GM12878 (cell line): ENCODE data around the gene DNAJB5. TPM values are rescaled to one million over a fixed set of nuclear protein-coding genes. Genes with fewer than 3 reads are reported as not detected.

ENCODE experiments used
- ATAC-seq: fragments of 200-7000 bp; cut with Tn5 transposase; 3 replicates; pipeline ENCODE4 v1.9.1; 2020; ENCODE audit warnings: mild to moderate bottlenecking, moderate library complexity
- BruUV-seq: library from RNA; stranded (reverse); fragments of 400-500 nt; replicated peaks from 2 replicates; lab custom pipeline; 2021; lab: Mats Ljungman, UMichigan
- CTCF ChIA-PET: fragments of 300-600 bp; sonication (Branson Sonifier 250); formaldehyde crosslinking; extraction: SDS; loops from one replicate; lab custom pipeline; 2021; ENCODE audit warnings: inconsistent platforms; lab: Yijun Ruan, JAX
- POLR2A ChIA-PET: fragments of 350-600 bp; formaldehyde crosslinking; extraction: SDS; loops from one replicate; lab custom pipeline; 2021; ENCODE audit warnings: inconsistent platforms; lab: Charles Lee
- RAD21 ChIA-PET: fragments of 300-600 bp; sonication (Branson Sonifier 250); formaldehyde crosslinking; loops from one replicate; lab custom pipeline; 2023; ENCODE audit warnings: antibody characterized with exemption; ENCODE audit not compliant: unreplicated experiment; lab: Charles Lee
- SMC1A ChIA-PET: fragments of 300-600 bp; sonication (Branson Sonifier 250); formaldehyde crosslinking; loops from one replicate; lab custom pipeline; 2023; ENCODE audit not compliant: unreplicated experiment, uncharacterized antibody; lab: Charles Lee
- DNase-seq: peaks from one replicate; pipeline ENCODE4 v3.0.0-alpha.2; 2011; ENCODE audit warnings: low read depth, low spot score
- FAIRE-seq: peaks from 3 replicates; lab custom pipeline; 2011; peaks lifted over from hg19 to GRCh38; lab: Jason Lieb, UNC
- H2AFZ ChIP-seq: 2 replicates; pipeline ENCODE4 v1.6.0; 2011; ENCODE audit warnings: low read depth, low read length, control low read depth; ENCODE audit not compliant: control insufficient read depth
- H3K27ac ChIP-seq: 2 replicates; pipeline ENCODE4 v1.5.1; 2011; ENCODE audit warnings: control low read depth; ENCODE audit not compliant: control insufficient read depth, insufficient read depth
- H3K27me3 ChIP-seq, 2 experiments: replicated peaks in 1 of 2; 2 replicates each; pipeline versions ENCODE4 v1.6.0 to v1.6.1; 2011; ENCODE audit warnings: low read length in 1 of 2; ENCODE audit not compliant: control insufficient read depth in 2 of 2, insufficient read depth in 2 of 2
- H3K36me3 ChIP-seq, 2 experiments: 2 replicates each; pipeline ENCODE4 v1.5.1; 2011; ENCODE audit warnings: low read length in 1 of 2; ENCODE audit not compliant: control insufficient read depth in 2 of 2, insufficient read depth in 2 of 2
- H3K4me1 ChIP-seq: 2 replicates; pipeline ENCODE4 v1.6.1; 2011; ENCODE audit warnings: mild to moderate bottlenecking, low read length, moderate library complexity, mixed read lengths; ENCODE audit not compliant: control insufficient read depth, insufficient read depth
- H3K4me2 ChIP-seq: 2 replicates; pipeline ENCODE4 v1.6.0; 2011; ENCODE audit warnings: control low read depth; ENCODE audit not compliant: control insufficient read depth, insufficient read depth
- H3K4me3 ChIP-seq: fragments of 200-600 bp; sonication (generic); 2 replicates; pipeline ENCODE4 v1.5.1; 2016
- H3K79me2 ChIP-seq: 2 replicates; pipeline ENCODE4 v1.6.0; 2011; ENCODE audit warnings: low read length; ENCODE audit not compliant: control insufficient read depth, insufficient read depth
- H3K9ac ChIP-seq: 2 replicates; pipeline ENCODE4 v1.8.0; 2011; ENCODE audit warnings: low read length, control low read depth, mixed read lengths; ENCODE audit not compliant: control insufficient read depth, insufficient read depth
- H3K9me3 ChIP-seq: replicated peaks from 3 replicates; pipeline ENCODE4 v1.5.1; 2011; ENCODE audit warnings: mild to moderate bottlenecking, low read length; ENCODE audit not compliant: control insufficient read depth, insufficient read depth
- H4K20me1 ChIP-seq: 2 replicates; pipeline ENCODE4 v1.6.0; 2011; ENCODE audit not compliant: control insufficient read depth, insufficient read depth
- CEBPZ ChIP-seq: fragments of 150-350 bp; IDR thresholded peaks from 2 replicates; pipeline ENCODE4 v1.6.1; 2016; ENCODE audit warnings: low read depth, low read length
- E2F8 ChIP-seq: fragments of 450-650 bp; IDR thresholded peaks from 2 replicates; pipeline ENCODE4 v1.6.1; 2018; ENCODE audit warnings: mild to moderate bottlenecking, low read depth, moderate library complexity; ENCODE audit not compliant: partially characterized antibody
- GABPA ChIP-seq: IDR thresholded peaks from 2 replicates; pipeline ENCODE4 v1.6.1; 2014; ENCODE audit warnings: antibody characterized with exemption, low read depth, mild to moderate bottlenecking, inconsistent platforms
- MLLT1 ChIP-seq: fragments of 450-650 bp; IDR thresholded peaks from 2 replicates; pipeline ENCODE4 v1.6.1; 2016; ENCODE audit warnings: mild to moderate bottlenecking
- RAD51 ChIP-seq: fragments of 450-650 bp; IDR thresholded peaks from 2 replicates; pipeline ENCODE4 v1.6.1; 2016; ENCODE audit warnings: moderate library complexity, mild to moderate bottlenecking, inconsistent platforms
- RCOR1 ChIP-seq: conservative IDR thresholded peaks from 2 replicates; pipeline ENCODE4 v1.6.1; 2012; ENCODE audit warnings: low read depth, low read length, improper control_type of control experiment
- RELB ChIP-seq: fragments of 450-650 bp; IDR thresholded peaks from 2 replicates; pipeline ENCODE4 v1.6.1; 2017; ENCODE audit warnings: low read depth, mild to moderate bottlenecking, moderate library complexity
- SIN3A ChIP-seq: IDR thresholded peaks from 2 replicates; pipeline ENCODE4 v1.6.1; 2012; ENCODE audit warnings: low read depth, low read length, improper control_type of control experiment
- USF1 ChIP-seq: IDR thresholded peaks from 2 replicates; pipeline ENCODE4 v1.6.1; 2011; ENCODE audit warnings: borderline replicate concordance, low read depth, mild to moderate bottlenecking, moderate library complexity, mixed read lengths, low read length; ENCODE audit not compliant: insufficient read depth; ENCODE audit errors: extremely low read length
- WGBS: methylation state at CpG from one replicate; pipeline ENCODE4 v1.1.6; 2016; ENCODE audit warnings: low lambda C conversion rate; ENCODE audit not compliant: insufficient replicate concordance, insufficient coverage; ENCODE audit errors: missing lambda C conversion rate; 5-methylcytosine and 5-hydroxymethylcytosine counted together
- in situ Hi-C: fragments of 300-500 bp; cut with MboI; formaldehyde crosslinking; loops from 9 replicates; pipeline ENCODE4 v1.14.3; 2018; ENCODE audit warnings: mixed read lengths
- intact Hi-C: fragments of 100-400 bp; cut with micrococcal nuclease; formaldehyde crosslinking; loops from one replicate; pipeline ENCODE4 v1.14.2; 2022; ENCODE audit not compliant: unreplicated experiment
- polyA plus RNA-seq, 11 experiments: library from polyadenylated mRNA; depleted of rRNA in 4 of 11; unstranded in 6 of 11; stranded (reverse) in 5 of 11; fragments of >200 nt; fragmentation: Nextera tagmentation in 4 of 11; fragmentation: Illumina TruSeq in 1 of 11; extraction: Ambion mirVana in 4 of 11; extraction: Trizol in 1 of 11; gene quantifications; 1 replicate in 1 of 11; 2 replicates in 10 of 11; pipeline versions ENCODE4 v1.2.1 to v1.2.3, GENCODE V29; 2011 to 2016; ENCODE audit warnings: inconsistent platforms in 2 of 11, missing spikeins in 2 of 11, low read depth in 1 of 11
- total RNA-seq, 4 experiments: library from RNA; depleted of rRNA in 3 of 4; stranded (reverse); fragments of >200 nt in 3 of 4; fragmentation: Illumina TruSeq in 1 of 4; extraction: Trizol in 1 of 4; gene quantifications; 2 replicates each; pipeline versions ENCODE4 v1.2.1 to v1.2.3, GENCODE V29; 2013 to 2021

The DNAJB5 gene
- total and polyA plus RNA-seq, 10 of the 15 experiments (the other 5 are each of a cell fraction or from before 2014, with no cell fraction given): 0.92 to 13.3 (median 6.8) TPM

- Histone ChIP-seq H3K36me3 (0 out of 4 replicates have a peak, but pooled peaks cover 0 to 2% of the 10 kb centered on the region in 2 experiments), H3K4me2 (no peak overlapping the region), H3K9me3 (no peaks in the 10 kb centered on the region), H3K9ac (no peak overlapping the region), H2AFZ (no peak overlapping the region), H3K27ac (no peak overlapping the region), H3K4me3 (no peak overlapping the region), H3K27me3 (no peaks in the 10 kb centered on the region), H4K20me1 (no peaks in the 10 kb centered on the region), H3K79me2 (no peaks in the 10 kb centered on the region), H3K4me1 (peaks cover 6% of the 10 kb centered on the region; the same call in 1 of the 2 replicates)
- ChIA-PET POLR2A (no interaction called here), CTCF (interaction anchor here (1.1 to 2.0 kb wide), 4 partner anchors 50 to 218 kb away, joined by 3 to 14 read pairs (median 4); no protein-coding TSS in a partner anchor), RAD21 (no interaction called here), SMC1A (interaction anchor here (1.4 to 1.6 kb wide), 3 partner anchors 16 to 51 kb away, joined by 3 to 7 read pairs (median 6); no protein-coding TSS in a partner anchor)
- ATAC-seq (no peak), DNase-seq (no peak), FAIRE-seq (no peak)
- WGBS: 98% methylated on average over 6 of the region's 6 CpGs
- in situ Hi-C loops: no loop called here
- no TSS peak for BruUV-seq
- intact Hi-C loops: no loop called here
- TF ChIP-seq RAD51 (no peak), USF1 (no peak), GABPA (no peak), SIN3A (no peak), E2F8 (no peak), RCOR1 (no peak), RELB (no peak), CEBPZ (no peak), MLLT1 (no peak)
These were observed 11.2 kb downstream of the DNAJB5 start for GRCh38 chr9:35000535-35001284.
